Muscle layer of duodenum (tissue), 2 donors: ENCODE data around the gene RFX4.

Experiments
- H3K27ac ChIP-seq: one replicate; pipeline ENCODE4 v1.7.0; 2013; ENCODE audit warnings: mild to moderate bottlenecking, low read length
- H3K27me3 ChIP-seq: one replicate; pipeline ENCODE4 v1.7.0; 2013; ENCODE audit warnings: low read depth, mild to moderate bottlenecking, control low read depth, low read length
- H3K36me3 ChIP-seq, 2 donors: one replicate each; pipeline ENCODE4 v1.7.0; 2013; ENCODE audit warnings: low read length in 2 of 2, control low read depth in 1 of 2, mild to moderate bottlenecking in 1 of 2; ENCODE audit not compliant: insufficient read depth in 2 of 2, control insufficient read depth in 1 of 2
- H3K4me1 ChIP-seq, 2 donors: one replicate each; pipeline ENCODE4 v1.7.0; 2013; ENCODE audit warnings: low read length in 2 of 2, mild to moderate bottlenecking in 2 of 2, control low read depth in 1 of 2, moderate library complexity in 1 of 2; ENCODE audit not compliant: insufficient read depth in 2 of 2, control insufficient read depth in 1 of 2
- H3K4me3 ChIP-seq, 2 donors: one replicate each; pipeline ENCODE4 v1.7.0; 2013; ENCODE audit warnings: low read length in 2 of 2, low read depth in 1 of 2, mild to moderate bottlenecking in 1 of 2
- H3K9me3 ChIP-seq, 2 donors: one replicate each; pipeline ENCODE4 v1.7.0; 2013; ENCODE audit warnings: low read length in 2 of 2, control low read depth in 1 of 2, mild to moderate bottlenecking in 1 of 2; ENCODE audit not compliant: control insufficient read depth in 1 of 2
- donor health status: healthy.

The RFX4 gene

DNA sequence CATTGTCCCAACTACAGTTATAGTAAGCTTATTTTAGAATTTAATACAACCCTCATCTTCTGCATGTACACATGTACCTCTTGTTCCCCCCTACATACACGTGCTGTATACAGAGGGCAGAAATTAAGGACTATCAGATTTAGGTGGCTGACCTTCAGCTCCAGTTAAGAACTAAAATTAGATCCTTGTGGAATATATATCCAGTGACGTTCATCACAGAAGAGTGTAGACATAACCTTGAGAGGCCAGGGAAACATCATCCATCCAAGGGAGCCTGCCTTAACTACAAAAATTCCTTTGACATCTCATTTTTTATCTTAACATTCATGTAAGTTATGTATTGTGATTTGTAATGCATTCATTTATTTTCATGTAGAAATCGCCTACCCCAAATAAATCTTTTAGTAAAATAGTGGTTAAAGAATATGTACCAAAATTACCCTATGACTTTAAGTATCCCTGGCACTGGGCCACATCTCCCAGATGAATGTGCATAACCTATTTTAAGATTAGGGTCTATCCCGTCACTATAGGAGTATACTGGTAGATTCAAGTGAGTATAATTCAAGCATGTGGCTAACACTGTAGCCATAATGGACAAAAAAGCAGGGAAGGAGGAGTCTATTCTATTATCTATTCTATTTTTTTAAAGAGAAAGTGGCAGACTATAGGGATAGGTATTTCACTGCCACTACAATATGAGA, 219.2 kb downstream of the RFX4 start:
- Histone ChIP-seq H3K9me3 (no peaks in the 10 kb centered on the region), H3K27me3 (no peaks in the 10 kb centered on the region), H3K36me3 (peaks cover 8 to 11% of the 10 kb centered on the region in 2 donors), H3K27ac (no peak overlapping the region), H3K4me1 (no peaks in the 10 kb centered on the region), H3K4me3 (no peak overlapping the region)

DNA sequence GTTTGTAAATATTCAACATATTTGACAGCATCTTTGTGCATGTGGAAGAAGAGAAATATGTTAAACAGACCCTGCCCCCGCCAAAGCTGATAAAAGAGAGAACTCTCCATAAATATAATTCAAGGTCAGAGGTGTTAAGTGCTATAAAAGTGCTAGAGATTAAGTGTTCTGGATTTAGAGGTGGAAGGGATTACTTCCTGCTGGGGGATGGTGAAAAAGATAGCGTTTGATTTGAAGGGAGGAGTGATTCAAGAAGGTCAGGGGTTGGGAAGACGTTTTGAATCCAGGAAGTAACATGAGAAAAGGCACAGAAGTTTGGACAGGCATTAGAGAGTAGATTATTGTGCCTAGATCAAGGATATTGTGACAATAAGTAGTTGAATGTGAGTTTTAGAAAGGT, 221.9 kb downstream of the RFX4 start:
- Histone ChIP-seq H3K36me3 (peaks cover 8 to 11% of the 10 kb centered on the region in 2 donors), H3K27me3 (no peaks in the 10 kb centered on the region), H3K4me3 (no peak overlapping the region), H3K9me3 (no peaks in the 10 kb centered on the region), H3K27ac (no peak overlapping the region), H3K4me1 (no peaks in the 10 kb centered on the region)
